Activated CD8-positive, alpha-beta memory T cell treated with anti-CD3 and anti-CD28 coated beads, Interleukin-2, amount 10 ng/mL, durations not matched to agents 7 days and 5 days (primary cell): Measurements from ENCODE around the gene PTPRN2. TPM values are rescaled to one million over a fixed set of nuclear protein-coding genes. Genes with fewer than 3 reads are reported as not detected.

ENCODE experiments used
- ATAC-seq: fragments of 150-1000 bp; cut with Tn5 transposase; one replicate; pipeline ENCODE4 v1.10.0; 2021; ENCODE audit warnings: moderate library complexity
- CTCF ChIA-PET: fragments of 350-600 bp; sonication (Branson Sonifier 250); formaldehyde crosslinking; loops from one replicate; lab custom pipeline; 2021; ENCODE audit warnings: antibody characterized with exemption; lab: Charles Lee
- DNase-seq: peaks from one replicate; pipeline ENCODE4 v3.0.0-alpha.2; 2020
- H3K27ac Mint-ChIP-seq: one replicate; pipeline ENCODE4 v1.8.0; 2021; ENCODE audit warnings: mild to moderate bottlenecking, mixed read lengths
- H3K27me3 Mint-ChIP-seq: one replicate; pipeline ENCODE4 v1.8.0; 2021; ENCODE audit warnings: mixed read lengths
- H3K36me3 Mint-ChIP-seq: one replicate; pipeline ENCODE4 v1.8.0; 2021; ENCODE audit warnings: mild to moderate bottlenecking, mixed read lengths
- H3K4me1 Mint-ChIP-seq: one replicate; pipeline ENCODE4 v1.8.0; 2021; ENCODE audit warnings: mixed read lengths
- H3K4me3 Mint-ChIP-seq: one replicate; pipeline ENCODE4 v1.8.0; 2021; ENCODE audit warnings: mild to moderate bottlenecking, moderate library complexity, mixed read lengths
- H3K9me3 Mint-ChIP-seq: one replicate; pipeline ENCODE4 v1.8.0; 2022; ENCODE audit warnings: low read depth, mixed read lengths
- total RNA-seq, 2 experiments: library from RNA; stranded (reverse); gene quantifications; one replicate each; pipeline ENCODE4 v1.2.3, GENCODE V29; 2021

The PTPRN2 gene
- total RNA-seq, 2 experiments from 2014 or later, result 3.2 to 5.7 TPM

- H3K4me3 Mint-ChIP-seq, result no peak overlapping the region
- H3K27ac Mint-ChIP-seq, result no peak overlapping the region
- H3K27me3 Mint-ChIP-seq, result no peaks in the 10 kb centered on the region
- DNase-seq, result no peak
- no peaks in the 10 kb centered on the region for H3K36me3 Mint-ChIP-seq
- H3K9me3 Mint-ChIP-seq, result peaks cover 3% of the 10 kb centered on the region
- ATAC-seq, result no peak
- CTCF ChIA-PET, result no interaction called here
- H3K4me1 Mint-ChIP-seq, result no peaks in the 10 kb centered on the region
Measured at GRCh38 chr7:158262284-158263109, 325.1 kb downstream of the PTPRN2 start.

- Mint-ChIP-seq H3K4me1 (no peaks in the 10 kb centered on the region), H3K27me3 (no peaks in the 10 kb centered on the region), H3K27ac (no peak overlapping the region), H3K4me3 (no peak overlapping the region), H3K36me3 (no peaks in the 10 kb centered on the region), H3K9me3 (peaks cover 3% of the 10 kb centered on the region)
- DNase-seq (no peak), ATAC-seq (no peak)
- CTCF ChIA-PET, result no interaction called here
Measured at GRCh38 chr7:158261362-158262235, 326.0 kb downstream of the PTPRN2 start.

GRCh38 chr7:158260567-158261361, 326.9 kb downstream of the PTPRN2 start:
- Mint-ChIP-seq H3K27ac (no peak overlapping the region), H3K27me3 (no peaks in the 10 kb centered on the region), H3K4me3 (no peak overlapping the region), H3K4me1 (no peaks in the 10 kb centered on the region), H3K9me3 (peaks cover 3% of the 10 kb centered on the region), H3K36me3 (no peaks in the 10 kb centered on the region)
- no peak for DNase-seq
- CTCF ChIA-PET, result no interaction called here
- no peak for ATAC-seq

- H3K9me3 Mint-ChIP-seq, result peaks cover 3% of the 10 kb centered on the region
- DNase-seq (no peak), ATAC-seq (no peak)
- H3K36me3 Mint-ChIP-seq, result no peaks in the 10 kb centered on the region
- H3K4me3 Mint-ChIP-seq, result no peak overlapping the region
- no peak overlapping the region for H3K27ac Mint-ChIP-seq
- CTCF ChIA-PET, result no interaction called here
- H3K4me1 Mint-ChIP-seq, result no peaks in the 10 kb centered on the region
- H3K27me3 Mint-ChIP-seq, result no peaks in the 10 kb centered on the region
Measured at GRCh38 chr7:158259671-158260418, 327.8 kb downstream of the PTPRN2 start.

GRCh38 chr7:158259141-158259540, 328.5 kb downstream of the PTPRN2 start:
- Mint-ChIP-seq H3K27ac (no peak overlapping the region), H3K9me3 (no peaks in the 10 kb centered on the region), H3K27me3 (no peaks in the 10 kb centered on the region), H3K36me3 (no peaks in the 10 kb centered on the region), H3K4me1 (no peaks in the 10 kb centered on the region), H3K4me3 (no peak overlapping the region)
- ATAC-seq (no peak), DNase-seq (no peak)
- CTCF ChIA-PET, result no interaction called here

- no peaks in the 10 kb centered on the region for H3K27me3 Mint-ChIP-seq
- ATAC-seq, result no peak
- H3K4me3 Mint-ChIP-seq, result no peak overlapping the region
- H3K4me1 Mint-ChIP-seq, result no peaks in the 10 kb centered on the region
- no peak overlapping the region for H3K27ac Mint-ChIP-seq
- H3K36me3 Mint-ChIP-seq, result no peaks in the 10 kb centered on the region
- no peak for DNase-seq
- CTCF ChIA-PET, result no interaction called here
- no peaks in the 10 kb centered on the region for H3K9me3 Mint-ChIP-seq
Measured at GRCh38 chr7:158258411-158259130, 329.1 kb downstream of the PTPRN2 start.

- no peak overlapping the region for H3K4me3 Mint-ChIP-seq
- H3K9me3 Mint-ChIP-seq, result no peaks in the 10 kb centered on the region
- no peak overlapping the region for H3K27ac Mint-ChIP-seq
- no peaks in the 10 kb centered on the region for H3K27me3 Mint-ChIP-seq
- CTCF ChIA-PET, result no interaction called here
- no peak for ATAC-seq
- no peak for DNase-seq
- H3K4me1 Mint-ChIP-seq, result no peaks in the 10 kb centered on the region
- H3K36me3 Mint-ChIP-seq, result no peaks in the 10 kb centered on the region
Measured at GRCh38 chr7:158257516-158258410, 329.9 kb downstream of the PTPRN2 start.

- CTCF ChIA-PET, result no interaction called here
- H3K36me3 Mint-ChIP-seq, result no peaks in the 10 kb centered on the region
Measured at GRCh38 chr7:158257001-158257400, 330.6 kb downstream of the PTPRN2 start.

GRCh38 chr7:158256091-158256816, 331.4 kb downstream of the PTPRN2 start:
- CTCF ChIA-PET, result no interaction called here
- Mint-ChIP-seq H3K36me3 (no peaks in the 10 kb centered on the region), H3K9me3 (peaks cover 4% of the 10 kb centered on the region), H3K27ac (no peak overlapping the region), H3K4me3 (no peak overlapping the region), H3K27me3 (no peaks in the 10 kb centered on the region), H3K4me1 (no peaks in the 10 kb centered on the region)
- no peak for DNase-seq
- no peak for ATAC-seq

More at GRCh38 chr7:158257001-158257400, 330.6 kb downstream of the PTPRN2 start:
- no peaks in the 10 kb centered on the region for H3K9me3 Mint-ChIP-seq
- no peak overlapping the region for H3K27ac Mint-ChIP-seq
- DNase-seq, result no peak
- H3K27me3 Mint-ChIP-seq, result no peaks in the 10 kb centered on the region
- ATAC-seq, result no peak
- H3K4me1 Mint-ChIP-seq, result no peaks in the 10 kb centered on the region
- H3K4me3 Mint-ChIP-seq, result no peak overlapping the region

- Mint-ChIP-seq H3K4me1 (no peaks in the 10 kb centered on the region), H3K36me3 (no peaks in the 10 kb centered on the region), H3K4me3 (no peak overlapping the region), H3K27ac (no peak overlapping the region), H3K27me3 (no peaks in the 10 kb centered on the region), H3K9me3 (peaks cover 7% of the 10 kb centered on the region)
- ATAC-seq (no peak), DNase-seq (no peak)
- CTCF ChIA-PET, result no interaction called here
Measured at GRCh38 chr7:158255558-158255957, 332.1 kb downstream of the PTPRN2 start.

GRCh38 chr7:158255156-158255555, 332.5 kb downstream of the PTPRN2 start:
- peaks cover 8% of the 10 kb centered on the region for H3K9me3 Mint-ChIP-seq
- no peak for DNase-seq
- no peak for ATAC-seq
- H3K4me3 Mint-ChIP-seq, result no peak overlapping the region
- CTCF ChIA-PET, result no interaction called here
- no peaks in the 10 kb centered on the region for H3K27me3 Mint-ChIP-seq
- no peak overlapping the region for H3K27ac Mint-ChIP-seq
- no peaks in the 10 kb centered on the region for H3K36me3 Mint-ChIP-seq
- H3K4me1 Mint-ChIP-seq, result no peaks in the 10 kb centered on the region
